Stimulated activated CD4-positive, alpha-beta T cell treated with anti-CD3 and anti-CD28 coated beads, Interleukin-15, amount 100 ng/mL, for 48 hours (primary cell): Measurements from ENCODE around the gene EPN2.
"Not testable (repeated sequence)": the region's sequence is repeated elsewhere in the genome, so short reads cannot be mapped to it uniquely, and the experiment has no call there.

Experiments
- DNase-seq, 2 donors: peaks; one replicate each; pipeline ENCODE4 v3.0.0-alpha.2; 2020; ENCODE audit warnings: low read depth in 2 of 2

Gene EPN2

GRCh38 chr17:19268611-19269010 is 31.4 kb downstream of the EPN2 start:
- DNase-seq, result no peak

- DNase-seq, result no peak
Measured at GRCh38 chr17:19269106-19269505, 31.9 kb downstream of the EPN2 start.

- DNase-seq, result no peak
Measured at GRCh38 chr17:19269641-19270040, 32.5 kb downstream of the EPN2 start.

- DNase-seq, result no peak
Measured at GRCh38 chr17:19270347-19270703, 33.2 kb downstream of the EPN2 start.

- no peak for DNase-seq
Measured at GRCh38 chr17:19270704-19271611, 33.8 kb downstream of the EPN2 start.

GRCh38 chr17:19271780-19272357 is 34.7 kb downstream of the EPN2 start:
- DNase-seq, result no peak

- no peak for DNase-seq
Measured at GRCh38 chr17:19273731-19274130, 36.6 kb downstream of the EPN2 start.

GRCh38 chr17:19274893-19275292 is 37.7 kb downstream of the EPN2 start:
- DNase-seq, result no peak

- DNase-seq, result no peak
Measured at GRCh38 chr17:19275457-19276127, 38.4 kb downstream of the EPN2 start.

- not testable (repeated sequence) for DNase-seq
Measured at GRCh38 chr17:19278284-19278683, 41.1 kb downstream of the EPN2 start.

GRCh38 chr17:19278729-19279128 is 41.6 kb downstream of the EPN2 start:
- DNase-seq, result no peak

- no peak for DNase-seq
Measured at GRCh38 chr17:19281161-19281560, 44.0 kb downstream of the EPN2 start.

GRCh38 chr17:19284005-19284959 is 47.1 kb downstream of the EPN2 start:
- no peak for DNase-seq

GRCh38 chr17:19285213-19285900 is 48.2 kb downstream of the EPN2 start:
- no peak for DNase-seq

- DNase-seq, result no peak
Measured at GRCh38 chr17:19286751-19287341, 49.7 kb downstream of the EPN2 start.

GRCh38 chr17:19287651-19288050 is 50.5 kb downstream of the EPN2 start:
- DNase-seq, result no peak

GRCh38 chr17:19288453-19288852 is 51.3 kb downstream of the EPN2 start:
- DNase-seq, result no peak

- DNase-seq, result no peak
Measured at GRCh38 chr17:19290066-19290705, 53.0 kb downstream of the EPN2 start.

GRCh38 chr17:19291646-19292376 is 54.6 kb downstream of the EPN2 start:
- no peak for DNase-seq

- no peak for DNase-seq
Measured at GRCh38 chr17:19292377-19292711, 55.2 kb downstream of the EPN2 start.
